GM06990 (cell line): ENCODE results near the gene HADH.

Experiments
- DNase-seq: peaks from one replicate; pipeline ENCODE4 v3.0.0-alpha.2; 2011; ENCODE audit not compliant: insufficient read length; ENCODE audit errors: extremely low read depth
- H3K27me3 ChIP-seq: replicated peaks from 2 replicates; pipeline ENCODE4 v1.6.0; 2011; ENCODE audit warnings: low read length; ENCODE audit not compliant: control insufficient read depth, insufficient read depth
- H3K36me3 ChIP-seq: 2 replicates; pipeline ENCODE4 v1.5.1; 2011; ENCODE audit warnings: low read length; ENCODE audit not compliant: control insufficient read depth, insufficient read depth
- H3K4me3 ChIP-seq: replicated peaks from 2 replicates; pipeline ENCODE4 v1.5.1; 2011; ENCODE audit warnings: low read depth, mild to moderate bottlenecking, control low read depth, low read length
- TF ChIP-seq, protein P1 (sequence below): IDR thresholded peaks from 2 replicates; pipeline ENCODE4 v1.5.1; 2011; ENCODE audit warnings: low read length, control low read depth, mild to moderate bottlenecking, inconsistent platforms; ENCODE audit not compliant: insufficient read depth, poor library complexity, severe bottlenecking

HADH gene

GRCh38 chr4:107997794-107998193 lies 8.1 kb downstream of the HADH start:
- Histone ChIP-seq H3K36me3 (no peaks in the 10 kb centered on the region), H3K27me3 (no peaks in the 10 kb centered on the region), H3K4me3 (no peak overlapping the region)
- DNase-seq = no peak
- TF ChIP-seq, protein P1, sequence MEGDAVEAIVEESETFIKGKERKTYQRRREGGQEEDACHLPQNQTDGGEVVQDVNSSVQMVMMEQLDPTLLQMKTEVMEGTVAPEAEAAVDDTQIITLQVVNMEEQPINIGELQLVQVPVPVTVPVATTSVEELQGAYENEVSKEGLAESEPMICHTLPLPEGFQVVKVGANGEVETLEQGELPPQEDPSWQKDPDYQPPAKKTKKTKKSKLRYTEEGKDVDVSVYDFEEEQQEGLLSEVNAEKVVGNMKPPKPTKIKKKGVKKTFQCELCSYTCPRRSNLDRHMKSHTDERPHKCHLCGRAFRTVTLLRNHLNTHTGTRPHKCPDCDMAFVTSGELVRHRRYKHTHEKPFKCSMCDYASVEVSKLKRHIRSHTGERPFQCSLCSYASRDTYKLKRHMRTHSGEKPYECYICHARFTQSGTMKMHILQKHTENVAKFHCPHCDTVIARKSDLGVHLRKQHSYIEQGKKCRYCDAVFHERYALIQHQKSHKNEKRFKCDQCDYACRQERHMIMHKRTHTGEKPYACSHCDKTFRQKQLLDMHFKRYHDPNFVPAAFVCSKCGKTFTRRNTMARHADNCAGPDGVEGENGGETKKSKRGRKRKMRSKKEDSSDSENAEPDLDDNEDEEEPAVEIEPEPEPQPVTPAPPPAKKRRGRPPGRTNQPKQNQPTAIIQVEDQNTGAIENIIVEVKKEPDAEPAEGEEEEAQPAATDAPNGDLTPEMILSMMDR = no peak

GRCh38 chr4:107999932-108000539 lies 10.3 kb downstream of the HADH start:
- TF ChIP-seq, protein P1 = no peak
- H3K36me3 ChIP-seq = no peaks in the 10 kb centered on the region
- DNase-seq = no peak
- no peak overlapping the region for H3K4me3 ChIP-seq
- no peaks in the 10 kb centered on the region for H3K27me3 ChIP-seq

- H3K36me3 ChIP-seq = no peaks in the 10 kb centered on the region
- DNase-seq = no peak
- no peak overlapping the region for H3K4me3 ChIP-seq
- no peaks in the 10 kb centered on the region for H3K27me3 ChIP-seq
- TF ChIP-seq, protein P1 = no peak
Measured at GRCh38 chr4:108001540-108002135, 11.9 kb downstream of the HADH start.

DNA sequence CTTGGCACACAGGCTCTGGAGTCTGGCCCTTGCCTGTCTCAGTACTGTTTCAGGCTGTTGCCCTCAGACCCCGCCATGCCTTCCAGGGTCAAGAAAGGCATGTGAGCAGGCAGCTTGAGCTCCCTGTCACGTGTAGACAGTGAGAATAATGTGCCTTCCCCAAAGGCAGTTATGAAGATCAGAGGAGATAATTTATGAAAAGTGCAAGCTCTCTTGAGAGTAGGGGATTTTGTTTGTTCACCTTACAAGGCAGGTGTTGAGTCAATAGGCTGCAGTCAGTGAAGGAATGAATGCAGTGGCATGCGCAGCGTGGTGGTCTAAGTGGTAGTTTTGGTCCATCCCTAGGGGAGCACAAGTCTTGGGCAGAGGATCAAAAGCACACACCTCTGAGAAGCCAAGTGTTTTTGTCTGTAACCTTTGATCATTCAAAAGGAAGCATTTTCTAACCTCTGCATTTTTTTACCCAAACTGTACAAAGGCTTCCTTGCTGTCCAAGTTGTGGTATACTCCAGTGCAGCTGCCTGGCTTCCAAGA lies 14.4 kb downstream of the HADH start:
- DNase-seq = no peak
- Histone ChIP-seq H3K27me3 (no peaks in the 10 kb centered on the region), H3K36me3 (no peaks in the 10 kb centered on the region), H3K4me3 (no peak overlapping the region)
- TF ChIP-seq, protein P1 = no peak

DNA sequence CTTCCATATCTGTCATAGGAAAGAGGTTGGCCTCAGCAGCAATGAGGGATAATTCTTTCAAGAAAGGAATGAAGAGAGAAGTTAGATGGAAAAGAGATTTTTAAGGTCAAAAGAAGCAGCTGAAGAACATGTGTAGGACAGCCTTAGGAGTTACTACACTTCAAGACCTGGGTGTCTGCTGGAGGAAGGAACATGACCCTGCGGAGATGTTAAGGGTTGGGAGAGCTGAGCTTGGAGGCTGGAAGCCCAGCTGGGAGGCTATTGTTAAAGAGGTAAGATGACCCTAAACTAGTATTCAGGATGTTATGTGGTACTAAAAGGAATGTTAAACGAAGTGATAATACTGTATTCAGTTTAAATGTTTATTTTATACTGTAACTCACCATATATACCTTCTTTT lies 15.0 kb downstream of the HADH start:
- Histone ChIP-seq H3K36me3 (no peaks in the 10 kb centered on the region), H3K4me3 (no peak overlapping the region), H3K27me3 (no peaks in the 10 kb centered on the region)
- TF ChIP-seq, protein P1 = no peak
- DNase-seq = no peak
